Brain microvascular endothelial cell (primary cell): ENCODE measurements around the gene SOX18.

ENCODE experiments used
- DNase-seq: peaks from one replicate; pipeline ENCODE4 v3.0.0-alpha.2; 2020
- H3K27ac ChIP-seq: fragments of 250-450 bp; sonication (Bioruptor Pico); 2 replicates; pipeline ENCODE4 v1.5.1; 2020; ENCODE audit warnings: mild to moderate bottlenecking, moderate library complexity
- H3K27me3 ChIP-seq: fragments of 250-450 bp; sonication (Bioruptor Pico); replicated peaks from 2 replicates; pipeline ENCODE4 v1.5.1; 2020; ENCODE audit warnings: mild to moderate bottlenecking
- H3K36me3 ChIP-seq: fragments of 250-450 bp; sonication (Bioruptor Pico); replicated peaks from 2 replicates; pipeline ENCODE4 v1.5.1; 2020; ENCODE audit warnings: mild to moderate bottlenecking
- H3K4me3 ChIP-seq: 2 replicates; pipeline ENCODE4 v1.5.1; 2011; ENCODE audit warnings: low read depth, mild to moderate bottlenecking, control low read depth, low read length, moderate library complexity
- in situ Hi-C: cut with HindIII; loops from 2 replicates; pipeline ENCODE4 v1.10.0; 2017; ENCODE audit warnings: low sequenced_read_pairs, low pct_ligation_motif_present
- TF ChIP-seq, protein P1 (sequence below): IDR thresholded peaks from 2 replicates; pipeline ENCODE4 v1.5.1; 2011; ENCODE audit warnings: low read depth, mild to moderate bottlenecking, moderate library complexity, low read length, control low read depth, inconsistent platforms; ENCODE audit errors: missing control alignments

SOX18 gene

GRCh38 chr20:64049060-64049877, at the start of gene SOX18:
SOX18 (minus strand) TSS chr20:64049639; CDS start chr20:64049516, 123 bp downstream.
- no peak for DNase-seq
- Histone ChIP-seq H3K27ac (no peak within 1 kb of the TSS), H3K27me3 (peaks cover 20% of the 10 kb centered on the region), H3K4me3 (no peak within 1 kb of the TSS), H3K36me3 (no peaks in the 10 kb centered on the region)
- TF ChIP-seq, protein P1, sequence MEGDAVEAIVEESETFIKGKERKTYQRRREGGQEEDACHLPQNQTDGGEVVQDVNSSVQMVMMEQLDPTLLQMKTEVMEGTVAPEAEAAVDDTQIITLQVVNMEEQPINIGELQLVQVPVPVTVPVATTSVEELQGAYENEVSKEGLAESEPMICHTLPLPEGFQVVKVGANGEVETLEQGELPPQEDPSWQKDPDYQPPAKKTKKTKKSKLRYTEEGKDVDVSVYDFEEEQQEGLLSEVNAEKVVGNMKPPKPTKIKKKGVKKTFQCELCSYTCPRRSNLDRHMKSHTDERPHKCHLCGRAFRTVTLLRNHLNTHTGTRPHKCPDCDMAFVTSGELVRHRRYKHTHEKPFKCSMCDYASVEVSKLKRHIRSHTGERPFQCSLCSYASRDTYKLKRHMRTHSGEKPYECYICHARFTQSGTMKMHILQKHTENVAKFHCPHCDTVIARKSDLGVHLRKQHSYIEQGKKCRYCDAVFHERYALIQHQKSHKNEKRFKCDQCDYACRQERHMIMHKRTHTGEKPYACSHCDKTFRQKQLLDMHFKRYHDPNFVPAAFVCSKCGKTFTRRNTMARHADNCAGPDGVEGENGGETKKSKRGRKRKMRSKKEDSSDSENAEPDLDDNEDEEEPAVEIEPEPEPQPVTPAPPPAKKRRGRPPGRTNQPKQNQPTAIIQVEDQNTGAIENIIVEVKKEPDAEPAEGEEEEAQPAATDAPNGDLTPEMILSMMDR: no peak
- in situ Hi-C loops: no loop called here

DNA sequence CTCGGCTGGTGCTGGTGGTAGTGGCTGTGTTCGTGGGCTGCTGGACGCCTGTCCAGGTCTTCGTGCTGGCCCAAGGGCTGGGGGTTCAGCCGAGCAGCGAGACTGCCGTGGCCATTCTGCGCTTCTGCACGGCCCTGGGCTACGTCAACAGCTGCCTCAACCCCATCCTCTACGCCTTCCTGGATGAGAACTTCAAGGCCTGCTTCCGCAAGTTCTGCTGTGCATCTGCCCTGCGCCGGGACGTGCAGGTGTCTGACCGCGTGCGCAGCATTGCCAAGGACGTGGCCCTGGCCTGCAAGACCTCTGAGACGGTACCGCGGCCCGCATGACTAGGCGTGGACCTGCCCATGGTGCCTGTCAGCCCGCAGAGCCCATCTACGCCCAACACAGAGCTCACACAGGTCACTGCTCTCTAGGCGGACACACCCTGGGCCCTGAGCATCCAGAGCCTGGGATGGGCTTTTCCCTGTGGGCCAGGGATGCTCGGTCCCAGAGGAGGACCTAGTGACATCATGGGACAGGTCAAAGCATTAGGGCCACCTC, 49.1 kb upstream of the SOX18 start:
- TF ChIP-seq, protein P1: no peak
- H3K27ac ChIP-seq: no peak overlapping the region
- peaks cover 31% of the 10 kb centered on the region for H3K27me3 ChIP-seq
- no peak for DNase-seq
- in situ Hi-C loops: no loop called here
- H3K4me3 ChIP-seq: no peak overlapping the region
- no peaks in the 10 kb centered on the region for H3K36me3 ChIP-seq

DNA sequence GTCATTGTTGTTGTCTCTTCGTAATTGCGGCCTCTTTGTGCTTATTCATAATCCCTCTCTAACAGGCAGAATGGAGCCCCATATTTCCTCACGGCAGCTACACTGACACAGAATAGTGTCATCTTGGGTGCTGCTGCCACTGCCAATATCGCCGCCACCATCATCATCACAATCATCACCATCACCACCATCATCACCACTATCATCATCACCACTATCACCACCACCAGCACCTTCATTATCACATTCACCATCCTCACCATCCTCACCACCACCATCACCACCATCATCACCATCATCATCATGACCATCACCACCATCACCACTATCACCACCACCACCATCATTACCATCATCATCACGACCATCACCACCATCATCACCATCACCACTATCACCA, 47.1 kb upstream of the SOX18 start:
- Histone ChIP-seq H3K4me3 (no peak overlapping the region), H3K27me3 (peaks cover 15% of the 10 kb centered on the region), H3K36me3 (no peaks in the 10 kb centered on the region), H3K27ac (no peak overlapping the region)
- in situ Hi-C loops: no loop called here
- TF ChIP-seq, protein P1: no peak
- DNase-seq: no peak

- in situ Hi-C loops: no loop called here
Observed at GRCh38 chr20:64095927-64096326, 46.5 kb upstream of the SOX18 start.

DNA sequence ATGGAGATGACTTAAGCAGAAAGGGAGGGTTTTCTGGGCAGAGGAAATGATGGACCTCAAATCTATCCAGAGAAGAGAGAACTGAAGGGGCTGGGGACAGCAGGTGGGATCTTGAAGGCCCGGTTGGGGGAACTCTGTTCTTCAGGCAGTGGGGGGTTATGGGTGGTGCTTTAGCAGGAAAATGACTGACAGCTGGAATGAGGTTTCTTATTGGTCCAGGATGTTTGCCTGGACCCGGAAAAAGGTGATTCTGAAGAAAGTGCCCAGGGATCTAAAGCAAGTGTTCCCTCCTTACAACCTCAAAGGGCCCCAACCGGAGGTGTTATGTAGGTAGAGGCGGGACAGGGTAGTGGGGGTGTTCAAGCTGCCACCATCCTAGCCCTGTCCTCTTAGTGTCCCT, 46.0 kb upstream of the SOX18 start:
- TF ChIP-seq, protein P1: no peak

More at GRCh38 chr20:64095927-64096326, 46.5 kb upstream of the SOX18 start:
- TF ChIP-seq, protein P1: no peak
- H3K27me3 ChIP-seq: peaks cover 9% of the 10 kb centered on the region
- H3K27ac ChIP-seq: no peak overlapping the region
- no peak for DNase-seq
- no peak overlapping the region for H3K4me3 ChIP-seq
- H3K36me3 ChIP-seq: no peaks in the 10 kb centered on the region

DNA sequence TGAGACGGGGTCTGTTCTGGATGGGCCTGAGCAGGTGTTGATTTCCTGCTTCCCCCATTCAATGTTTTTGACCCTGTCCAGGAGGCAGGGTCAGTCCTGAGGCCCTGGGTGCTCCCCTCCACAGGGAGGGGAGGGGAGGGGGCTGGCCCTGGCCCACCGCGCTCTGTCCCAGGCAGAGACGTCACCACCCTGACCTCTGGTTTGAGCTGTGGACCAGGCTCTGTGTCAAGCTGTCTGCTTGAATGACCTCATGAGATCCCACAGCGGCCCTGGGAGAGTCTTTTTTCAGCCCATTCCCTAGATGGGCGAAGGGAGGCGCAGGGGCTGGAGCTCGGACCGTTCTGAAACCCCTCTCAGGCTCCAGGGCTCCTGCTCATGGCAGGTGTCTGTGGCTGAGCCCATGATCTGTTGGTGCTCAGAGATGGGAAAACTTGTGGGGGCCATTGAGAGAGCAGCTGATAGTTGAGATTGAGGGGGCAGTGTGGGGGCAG, 43.6 kb upstream of the SOX18 start:
- in situ Hi-C loops: no loop called here
- Histone ChIP-seq H3K27me3 (peaks cover 7% of the 10 kb centered on the region), H3K36me3 (no peaks in the 10 kb centered on the region), H3K4me3 (no peak overlapping the region), H3K27ac (no peak overlapping the region)
- TF ChIP-seq, protein P1: no peak
- DNase-seq: no peak

More for the DNA sequence above, 46.0 kb upstream of the SOX18 start:
- in situ Hi-C loops: no loop called here
- Histone ChIP-seq H3K36me3 (no peaks in the 10 kb centered on the region), H3K27ac (no peak overlapping the region), H3K27me3 (peaks cover 4% of the 10 kb centered on the region), H3K4me3 (no peak overlapping the region)
- DNase-seq: no peak
